Breast epithelium (tissue), 3 donors: Measurements from ENCODE around the gene POLH.

Source experiments
- CTCF ChIP-seq, 3 donors: fragments of 450-650 bp; IDR thresholded peaks; one replicate each; pipeline ENCODE4 v1.5.1; 2016 to 2017; ENCODE audit warnings: antibody characterized with exemption in 3 of 3, mild to moderate bottlenecking in 3 of 3, moderate library complexity in 3 of 3
- POLR2A ChIP-seq: fragments of 450-650 bp; IDR thresholded peaks from one replicate; pipeline ENCODE4 v1.6.1; 2016; ENCODE audit warnings: antibody characterized with exemption, mild to moderate bottlenecking, moderate library complexity
- POLR2AphosphoS5 ChIP-seq, 3 donors: sonication (generic); formaldehyde crosslinking; IDR thresholded peaks; one replicate each; pipeline ENCODE4 v1.6.1; 2017; ENCODE audit warnings: antibody characterized with exemption in 3 of 3

- TF ChIP-seq POLR2A, result no peak
- no peak for TF ChIP-seq CTCF (IDR thresholded peaks at IDR 0.05)
- TF ChIP-seq POLR2AphosphoS5 (IDR thresholded peaks at IDR 0.05), result no peak
Measured at GRCh38 chr6:43622541-43622940, 46.6 kb downstream of the POLH start.
